ENCODE data around the gene PRPS1.

- TF ChIP-seq POLR2AphosphoS5 (IDR thresholded peaks at IDR 0.05) (no peak), POLR2A (IDR thresholded peaks at IDR 0.05) (no peak), CTCF (IDR thresholded peaks at IDR 0.05) (no peak), EP300 (IDR thresholded peaks at IDR 0.05) (no peak)
Observed at GRCh38 chrX:107628662-107629539, 591 bp downstream of the PRPS1 start.

All from sigmoid colon (tissue), 4 donors.